Kidney capillary endothelial cell (primary cell): Measurements from ENCODE around the gene SLFN14.
"Not testable (repeated sequence)": the region's sequence is repeated elsewhere in the genome, so short reads cannot be mapped to it uniquely, and the experiment has no call there.

Source experiments
- DNase-seq: peaks from one replicate; pipeline ENCODE4 v3.0.0-alpha.2; 2018; ENCODE audit warnings: low spot score

The SLFN14 gene

GRCh38 chr17:35559495-35560210, 966 bp downstream of the SLFN14 start:
- no peak for DNase-seq

GRCh38 chr17:35557353-35557752, 3.3 kb downstream of the SLFN14 start:
- DNase-seq = no peak

- DNase-seq = no peak
Observed at GRCh38 chr17:35555691-35556090, 4.9 kb downstream of the SLFN14 start.

GRCh38 chr17:35554668-35555067, 6.0 kb downstream of the SLFN14 start:
- DNase-seq = no peak

- no peak for DNase-seq
Observed at GRCh38 chr17:35553310-35553709, 7.3 kb downstream of the SLFN14 start.

GRCh38 chr17:35548978-35549377, 11.6 kb downstream of the SLFN14 start:
- DNase-seq = no peak

- DNase-seq = no peak
Observed at GRCh38 chr17:35548208-35548810, 12.3 kb downstream of the SLFN14 start.

GRCh38 chr17:35546487-35546886, 14.1 kb downstream of the SLFN14 start:
- no peak for DNase-seq

- no peak for DNase-seq
Observed at GRCh38 chr17:35545150-35545549, 15.5 kb downstream of the SLFN14 start.

- DNase-seq = no peak
Observed at GRCh38 chr17:35543856-35544255, 16.8 kb downstream of the SLFN14 start.

GRCh38 chr17:35542990-35543389, 17.6 kb downstream of the SLFN14 start:
- DNase-seq = peak; percentile 49

GRCh38 chr17:35541434-35541833, 19.2 kb downstream of the SLFN14 start:
- DNase-seq = no peak

GRCh38 chr17:35540589-35541404, 19.8 kb downstream of the SLFN14 start:
- peak; percentile 71 for DNase-seq

- DNase-seq = no peak
Observed at GRCh38 chr17:35539659-35540026, 21.0 kb downstream of the SLFN14 start.

- DNase-seq = no peak
Observed at GRCh38 chr17:35537601-35538141, 22.9 kb downstream of the SLFN14 start, which contains the start of gene SLFN12L. SLFN12L (minus strand) TSS chr17:35537678; CDS start chr17:35522364, 15,314 bp downstream.

GRCh38 chr17:35536664-35537171, 23.9 kb downstream of the SLFN14 start:
- DNase-seq = no peak

GRCh38 chr17:35535406-35535805, 25.2 kb downstream of the SLFN14 start:
- not testable (repeated sequence) for DNase-seq

GRCh38 chr17:35534576-35535093, 26.0 kb downstream of the SLFN14 start:
- no peak for DNase-seq

GRCh38 chr17:35531160-35531559, 29.5 kb downstream of the SLFN14 start:
- DNase-seq = no peak

GRCh38 chr17:35529866-35530265, 30.8 kb downstream of the SLFN14 start:
- no peak for DNase-seq

GRCh38 chr17:35529326-35529725, 31.3 kb downstream of the SLFN14 start:
- not testable (repeated sequence) for DNase-seq

- no peak for DNase-seq
Observed at GRCh38 chr17:35523296-35523695, 37.3 kb downstream of the SLFN14 start.
